Urinary bladder (tissue), 4 donors: ENCODE data around the gene CCND1. TPM values are rescaled to one million over a fixed set of nuclear protein-coding genes. Genes with fewer than 3 reads are reported as not detected.

Experiments
- DNase-seq: peaks from one replicate; pipeline ENCODE4 v3.0.0-alpha.2; 2015; ENCODE audit errors: extremely low spot score
- H3K27ac ChIP-seq: one replicate; pipeline ENCODE4 v1.5.1; 2013; ENCODE audit warnings: low read depth, mild to moderate bottlenecking, moderate library complexity
- H3K36me3 ChIP-seq: one replicate; pipeline ENCODE4 v1.6.1; 2013; ENCODE audit warnings: mild to moderate bottlenecking, moderate library complexity; ENCODE audit not compliant: insufficient read depth
- H3K4me1 ChIP-seq: one replicate; pipeline ENCODE4 v1.6.1; 2013; ENCODE audit warnings: mild to moderate bottlenecking, moderate library complexity; ENCODE audit not compliant: insufficient read depth
- H3K4me3 ChIP-seq: one replicate; pipeline ENCODE4 v1.5.1; 2013; ENCODE audit warnings: low read depth, low read length
- WGBS: extraction: QIAGEN DNeasy Blood & Tissue Kit; methylation state at CpG from one replicate; pipeline ENCODE4 v1.1.7; 2013; 5-methylcytosine and 5-hydroxymethylcytosine counted together
- polyA plus RNA-seq: library from polyadenylated mRNA; stranded (reverse); fragments of 200-250 nt; gene quantifications from one replicate; pipeline ENCODE4 v1.2.3, GENCODE V29; 2013
- total RNA-seq: library from RNA; depleted of rRNA; stranded (reverse); fragments of >200 nt; gene quantifications from one replicate; pipeline ENCODE4 v1.2.3, GENCODE V29; 2014
- donor health status: healthy with polysubstance abuse.
- donor health status: healthy.

The CCND1 gene
- total and polyA plus RNA-seq, 2 donors, result 17.5 to 78.8 TPM

GRCh38 chr11:69697469-69697843 lies 56.5 kb downstream of the CCND1 start:
- Histone ChIP-seq H3K27ac (no peak overlapping the region), H3K4me3 (no peak overlapping the region), H3K36me3 (no peaks in the 10 kb centered on the region), H3K4me1 (no peaks in the 10 kb centered on the region)
- no peak for DNase-seq
- WGBS, result 94% methylated on average over 8 of the region's 8 CpGs

DNA sequence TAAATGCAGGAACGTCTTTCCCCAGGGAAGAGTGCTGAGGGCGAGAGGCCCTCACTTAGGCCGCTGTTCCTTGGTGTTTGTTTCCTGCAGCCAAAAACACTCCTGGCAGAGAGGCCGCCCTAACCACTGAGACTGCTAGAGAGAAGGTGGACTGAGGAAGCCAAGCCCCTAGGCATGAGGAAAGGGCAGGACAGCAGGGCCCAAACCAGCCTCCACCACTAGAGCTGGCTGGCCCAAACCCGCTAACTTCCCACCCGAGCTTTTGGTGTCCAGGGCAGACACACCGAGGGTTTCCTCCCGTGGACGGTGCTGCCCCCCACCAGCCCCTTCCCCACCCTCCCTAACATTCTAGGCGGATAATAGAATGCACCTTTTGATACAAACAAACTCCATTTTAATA lies 56.9 kb downstream of the CCND1 start:
- DNase-seq, result no peak
- H3K4me1 ChIP-seq, result no peaks in the 10 kb centered on the region
- H3K36me3 ChIP-seq, result no peaks in the 10 kb centered on the region
- H3K4me3 ChIP-seq, result no peak overlapping the region
- WGBS, result 89% methylated on average over 10 of the region's 10 CpGs
- no peak overlapping the region for H3K27ac ChIP-seq

GRCh38 chr11:69698362-69698761 lies 57.4 kb downstream of the CCND1 start:
- no peak for DNase-seq
- WGBS, result 94% methylated on average over 2 of the region's 2 CpGs
- H3K36me3 ChIP-seq, result no peaks in the 10 kb centered on the region
- H3K27ac ChIP-seq, result no peak overlapping the region
- H3K4me1 ChIP-seq, result no peaks in the 10 kb centered on the region
- H3K4me3 ChIP-seq, result no peak overlapping the region

DNA sequence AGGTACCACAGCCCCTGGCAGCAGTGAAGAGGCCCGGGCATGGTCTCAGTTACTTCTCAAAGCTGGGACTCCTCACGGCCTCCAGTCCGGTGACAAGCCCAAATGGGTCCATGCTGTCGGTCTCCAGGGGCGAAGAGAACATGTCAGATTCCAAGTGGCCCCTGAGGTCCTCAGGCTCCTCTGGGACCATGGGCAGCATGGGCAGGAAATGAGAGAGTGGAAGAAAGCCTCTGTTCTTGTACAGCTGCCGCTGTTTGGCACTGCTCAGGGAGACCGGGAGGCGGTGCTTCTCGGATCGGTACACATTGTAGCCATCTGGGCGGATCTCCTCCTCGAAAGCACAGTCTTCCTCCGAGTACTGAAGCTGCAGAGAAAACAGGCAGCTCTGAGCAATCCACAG lies 58.3 kb downstream of the CCND1 start:
- no peaks in the 10 kb centered on the region for H3K4me1 ChIP-seq
- WGBS, result 63% methylated on average over 13 of the region's 13 CpGs
- H3K4me3 ChIP-seq, result no peak overlapping the region
- H3K36me3 ChIP-seq, result no peaks in the 10 kb centered on the region
- H3K27ac ChIP-seq, result no peak overlapping the region
- no peak for DNase-seq

- H3K36me3 ChIP-seq, result no peaks in the 10 kb centered on the region
- no peaks in the 10 kb centered on the region for H3K4me1 ChIP-seq
- H3K4me3 ChIP-seq, result no peak overlapping the region
- H3K27ac ChIP-seq, result no peak overlapping the region
- no peak for DNase-seq
- 44% methylated on average over 20 of the region's 20 CpGs for WGBS
Measured at GRCh38 chr11:69700278-69701140, 59.6 kb downstream of the CCND1 start.

GRCh38 chr11:69702239-69702691 lies 61.3 kb downstream of the CCND1 start:
- WGBS, result 13% methylated on average over 35 of the region's 35 CpGs
- DNase-seq, result no peak
- Histone ChIP-seq H3K36me3 (no peaks in the 10 kb centered on the region), H3K4me1 (no peaks in the 10 kb centered on the region), H3K27ac (no peak overlapping the region), H3K4me3 (no peak overlapping the region)

DNA sequence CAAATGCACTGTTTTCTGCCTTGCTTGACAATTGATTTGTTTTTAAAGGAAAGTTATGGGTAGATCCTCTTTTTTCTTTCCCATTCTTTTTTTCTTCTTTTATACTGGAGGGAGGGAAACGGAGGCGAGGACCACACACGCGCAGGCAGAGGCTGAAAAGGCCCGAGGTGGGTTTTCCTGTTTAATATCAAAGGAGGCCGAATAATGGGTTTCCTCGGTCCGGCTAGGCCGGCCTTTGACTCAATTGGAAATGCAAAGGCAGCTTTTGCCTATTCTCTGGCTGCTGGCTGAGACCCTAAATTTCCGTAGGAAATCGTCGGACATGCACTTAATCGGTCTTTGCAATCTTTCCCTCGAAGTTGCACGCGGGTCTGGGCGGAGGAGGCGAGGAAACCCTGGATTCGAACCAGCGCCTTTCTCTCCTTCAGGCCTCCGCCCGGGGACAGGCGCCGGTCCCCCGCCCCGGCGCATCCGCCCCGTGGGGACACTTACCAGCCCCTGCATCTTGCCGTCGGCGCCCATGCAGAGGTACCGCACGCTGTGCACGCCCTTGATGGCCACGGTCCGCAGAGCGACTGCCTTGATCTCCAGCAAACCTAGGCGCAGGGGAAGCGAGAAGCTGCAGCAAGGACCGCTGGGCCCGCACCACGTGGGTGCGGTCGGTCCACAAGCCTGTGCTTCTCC lies 62.0 kb downstream of the CCND1 start:
- no peaks in the 10 kb centered on the region for H3K36me3 ChIP-seq
- WGBS, result 18% methylated on average over 45 of the region's 45 CpGs
- H3K4me1 ChIP-seq, result no peaks in the 10 kb centered on the region
- H3K27ac ChIP-seq, result no peak overlapping the region
- H3K4me3 ChIP-seq, result no peak overlapping the region
- DNase-seq, result no peak

GRCh38 chr11:69703453-69703767 lies 62.5 kb downstream of the CCND1 start:
- Histone ChIP-seq H3K4me3 (no peak overlapping the region), H3K27ac (no peak overlapping the region), H3K36me3 (no peaks in the 10 kb centered on the region), H3K4me1 (no peaks in the 10 kb centered on the region)
- DNase-seq, result no peak
- 5% methylated on average over 34 of the region's 34 CpGs for WGBS

Other genes with a start within 250 kb of the CCND1 start
- gene LINC01488, start 159.5 kb upstream of the CCND1 start, total RNA-seq, result not detected
- 0.05 TPM for gene LINC01488, start 159.5 kb upstream of the CCND1 start, polyA plus RNA-seq
- 16.9 TPM for gene LTO1, start 34.2 kb downstream of the CCND1 start, total RNA-seq
- gene LTO1, start 34.2 kb downstream of the CCND1 start, polyA plus RNA-seq, result 15.9 TPM
- not detected for gene FGF19, start 62.9 kb downstream of the CCND1 start, total RNA-seq
- not detected for gene FGF19, start 62.9 kb downstream of the CCND1 start, polyA plus RNA-seq
- not detected for gene FGF4, start 134.2 kb downstream of the CCND1 start, total RNA-seq
- not detected for gene FGF4, start 134.2 kb downstream of the CCND1 start, polyA plus RNA-seq
- gene FGF3, start 178.3 kb downstream of the CCND1 start, total RNA-seq, result not detected
- not detected for gene FGF3, start 178.3 kb downstream of the CCND1 start, polyA plus RNA-seq